HepG2 (cell line): ENCODE data around the gene XRN1.

ENCODE experiments used
- ATF2 ChIP-seq: sonication (generic); formaldehyde crosslinking; IDR thresholded peaks from 2 replicates; pipeline ENCODE4 v1.4.0; 2020; ENCODE audit warnings: missing genetic modification reagents
- BCLAF1 ChIP-seq: fragments of 450-650 bp; IDR thresholded peaks from 2 replicates; pipeline ENCODE4 v1.6.1; 2017; ENCODE audit warnings: mild to moderate bottlenecking
- CBX2 ChIP-seq, 2 experiments: fragments of 200-600 bp in 1 of 2; sonication (generic); formaldehyde crosslinking in 1 of 2; IDR thresholded peaks; 2 replicates each; pipeline versions ENCODE4 v1.7.0 to v1.8.1; 2018 to 2022; ENCODE audit warnings: low read depth in 2 of 2, low read length in 1 of 2, mild to moderate bottlenecking in 1 of 2, missing genetic modification reagents in 1 of 2
- CBX5 ChIP-seq: sonication (generic); formaldehyde crosslinking; IDR thresholded peaks from 2 replicates; pipeline ENCODE4 v1.4.0; 2020; ENCODE audit warnings: missing genetic modification reagents, borderline replicate concordance
- CHD2 ChIP-seq: IDR thresholded peaks from 2 replicates; pipeline ENCODE4 v1.6.1; 2011; ENCODE audit warnings: low read depth, low read length, improper control_type of control experiment
- CTCF ChIP-seq: sonication (generic); formaldehyde crosslinking; IDR thresholded peaks from 2 replicates; pipeline ENCODE4 v1.5.0; 2020; ENCODE audit warnings: mild to moderate bottlenecking, missing genetic modification reagents, moderate library complexity
- ESRRA ChIP-seq: sonication (generic); formaldehyde crosslinking; IDR thresholded peaks from 2 replicates; pipeline ENCODE4 v1.5.1; 2020; ENCODE audit warnings: mild to moderate bottlenecking, low read depth, missing genetic modification reagents
- MAF1 ChIP-seq: sonication (generic); formaldehyde crosslinking; IDR thresholded peaks from 2 replicates; pipeline ENCODE4 v1.5.0; 2020; ENCODE audit warnings: missing genetic modification reagents, borderline replicate concordance
- MED8 ChIP-seq: sonication (generic); formaldehyde crosslinking; IDR thresholded peaks from 2 replicates; pipeline ENCODE4 v1.8.1; 2023; ENCODE audit warnings: mild to moderate bottlenecking, missing genetic modification reagents; ENCODE audit not compliant: insufficient replicate concordance
- POLR2AphosphoS5 ChIP-seq: IDR thresholded peaks from 2 replicates; pipeline ENCODE4 v1.6.1; 2012; ENCODE audit warnings: low read depth, low read length
- RBFOX2 ChIP-seq: fragments of 200-400 bp; formaldehyde crosslinking; IDR thresholded peaks from 2 replicates; pipeline ENCODE4 v1.6.1; 2017; ENCODE audit warnings: low read depth, mild to moderate bottlenecking, low read length
- RNF2 ChIP-seq: fragments of 450-650 bp; conservative IDR thresholded peaks from 2 replicates; pipeline ENCODE4 v1.6.1; 2016; ENCODE audit warnings: low read depth
- USF2 ChIP-seq, 2 experiments: sonication (generic) in 1 of 2; formaldehyde crosslinking in 1 of 2; IDR thresholded peaks; 2 replicates each; pipeline versions ENCODE4 v1.5.1 to v1.6.1; 2011 to 2020; ENCODE audit warnings: borderline replicate concordance in 1 of 2, low read depth in 1 of 2, low read length in 1 of 2, mild to moderate bottlenecking in 1 of 2, missing genetic modification reagents in 1 of 2, moderate library complexity in 1 of 2

- no peak for TF ChIP-seq RBFOX2
- TF ChIP-seq CTCF (CRISPR knock-in tag), result no peak
- TF ChIP-seq CBX5 (CRISPR knock-in tag), result no peak
- TF ChIP-seq ATF2 (CRISPR knock-in tag), result no peak
- TF ChIP-seq ESRRA, result no peak
- no peak for TF ChIP-seq CHD2
- TF ChIP-seq MED8, result no peak
- no peak for TF ChIP-seq BCLAF1
- TF ChIP-seq MAF1, result no peak
- no peak for TF ChIP-seq POLR2AphosphoS5
- no peak for TF ChIP-seq USF2 (IDR thresholded peaks at IDR 0.05; ENCODE audit: low read depth, low read length)
- TF ChIP-seq USF2 (CRISPR knock-in tag; IDR thresholded peaks at IDR 0.05; ENCODE audit: borderline replicate concordance), result no peak
- TF ChIP-seq CBX2 (IDR thresholded peaks at IDR 0.05; ENCODE audit: low read depth, low read length), result no peak
- TF ChIP-seq CBX2 (CRISPR knock-in tag; IDR thresholded peaks at IDR 0.05; ENCODE audit: low read depth), result no peak
- TF ChIP-seq RNF2, result no peak
Observed at GRCh38 chr3:142445816-142446254, 2.0 kb downstream of the XRN1 start.
